Calu3 (cell line): ENCODE results near the gene JCHAIN. TPM values are rescaled to one million over a fixed set of nuclear protein-coding genes. Genes with fewer than 3 reads are reported as not detected.
"Not testable (repeated sequence)": the region's sequence is repeated elsewhere in the genome, so short reads cannot be mapped to it uniquely, and the experiment has no call there.

ENCODE experiments used
- BruUV-seq: library from RNA; stranded (reverse); fragments of 400-500 nt; replicated peaks from 2 replicates; lab custom pipeline; 2021; lab: Mats Ljungman, UMichigan
- CTCF ChIA-PET: fragments of 300-600 bp; sonication (Branson Sonifier 250); formaldehyde crosslinking; loops from one replicate; lab custom pipeline; 2022; ENCODE audit warnings: antibody characterized with exemption; lab: Charles Lee
- DNase-seq: peaks from one replicate; pipeline ENCODE4 v3.0.0; 2022
- H3K27ac Mint-ChIP-seq: one replicate; pipeline ENCODE4 v1.8.0; 2022; ENCODE audit warnings: mixed read lengths; ENCODE audit not compliant: unreplicated experiment
- H3K27me3 Mint-ChIP-seq: one replicate; pipeline ENCODE4 v1.8.0; 2022; ENCODE audit warnings: mixed read lengths; ENCODE audit not compliant: unreplicated experiment
- H3K36me3 Mint-ChIP-seq: one replicate; pipeline ENCODE4 v1.8.0; 2022; ENCODE audit warnings: mild to moderate bottlenecking, moderate library complexity, mixed read lengths; ENCODE audit not compliant: insufficient read depth, unreplicated experiment
- H3K4me1 Mint-ChIP-seq: one replicate; pipeline ENCODE4 v1.8.0; 2022; ENCODE audit warnings: mild to moderate bottlenecking, low read depth, mixed read lengths; ENCODE audit not compliant: unreplicated experiment
- H3K4me3 Mint-ChIP-seq: one replicate; pipeline ENCODE4 v1.8.0; 2022; ENCODE audit warnings: mild to moderate bottlenecking, low read depth, moderate library complexity, mixed read lengths; ENCODE audit not compliant: unreplicated experiment
- H3K9me3 Mint-ChIP-seq: one replicate; pipeline ENCODE4 v1.8.0; 2022; ENCODE audit warnings: low read depth, mixed read lengths; ENCODE audit not compliant: unreplicated experiment
- CTCF ChIP-seq: fragments of 200-600 bp; IDR thresholded peaks from one replicate; pipeline ENCODE4 v1.8.0; 2022; ENCODE audit warnings: antibody characterized with exemption; ENCODE audit not compliant: unreplicated experiment
- intact Hi-C: fragments of 100-400 bp; cut with micrococcal nuclease; formaldehyde crosslinking; loops from one replicate; pipeline ENCODE4 v1.10.0; 2022; ENCODE audit not compliant: unreplicated experiment
- total RNA-seq: library from RNA; stranded (reverse); gene quantifications from 2 replicates; pipeline ENCODE4 v1.2.3, GENCODE V29; 2022

JCHAIN gene
- total RNA-seq, 1 experiment from 2014 or later, result not detected

GRCh38 chr4:70700712-70701111, 34.4 kb upstream of the JCHAIN start:
- DNase-seq, result no peak
- no peak overlapping the region for H3K4me3 Mint-ChIP-seq
- CTCF ChIA-PET, result no interaction called here
- H3K4me1 Mint-ChIP-seq, result no peaks in the 10 kb centered on the region
- no peaks in the 10 kb centered on the region for H3K27me3 Mint-ChIP-seq
- peaks cover 17% of the 10 kb centered on the region for H3K36me3 Mint-ChIP-seq
- H3K9me3 Mint-ChIP-seq, result no peaks in the 10 kb centered on the region
- intact Hi-C loops, result loop anchor here (10.0 kb wide), 1 partner anchor 134 kb away; the partner anchor contains the start of gene GRSF1
- H3K27ac Mint-ChIP-seq, result no peak overlapping the region
- no TSS peak for BruUV-seq
- TF ChIP-seq CTCF, result no peak

GRCh38 chr4:70698435-70698834, 32.1 kb upstream of the JCHAIN start:
- H3K36me3 Mint-ChIP-seq, CTCF ChIA-PET, H3K27ac Mint-ChIP-seq, DNase-seq, intact Hi-C loops, H3K27me3 Mint-ChIP-seq, H3K9me3 Mint-ChIP-seq, H3K4me1 Mint-ChIP-seq, H3K4me3 Mint-ChIP-seq, BruUV-seq: not testable (repeated sequence)

- H3K4me3 Mint-ChIP-seq, H3K27ac Mint-ChIP-seq, intact Hi-C loops, CTCF ChIA-PET, H3K4me1 Mint-ChIP-seq, H3K9me3 Mint-ChIP-seq, BruUV-seq, DNase-seq, H3K27me3 Mint-ChIP-seq: not testable (repeated sequence)
- peaks cover 18% of the 10 kb centered on the region for H3K36me3 Mint-ChIP-seq
Observed at GRCh38 chr4:70694633-70695032, 28.3 kb upstream of the JCHAIN start.

- H3K36me3 Mint-ChIP-seq, result peaks cover 40% of the 10 kb centered on the region
- intact Hi-C loops, result no loop called here
- no peak overlapping the region for H3K27ac Mint-ChIP-seq
- no peaks in the 10 kb centered on the region for H3K9me3 Mint-ChIP-seq
- H3K27me3 Mint-ChIP-seq, result no peaks in the 10 kb centered on the region
- H3K4me3 Mint-ChIP-seq, result no peak overlapping the region
- no TSS peak for BruUV-seq
- H3K4me1 Mint-ChIP-seq, result peaks cover 13% of the 10 kb centered on the region
- no peak for TF ChIP-seq CTCF
- DNase-seq, result no peak
- CTCF ChIA-PET, result no interaction called here
Observed at GRCh38 chr4:70691661-70692060, 25.4 kb upstream of the JCHAIN start.

- DNase-seq, result no peak
- Mint-ChIP-seq H3K9me3 (no peaks in the 10 kb centered on the region), H3K27ac (peak overlapping the region; percentile 84), H3K36me3 (peaks cover 35% of the 10 kb centered on the region), H3K27me3 (no peaks in the 10 kb centered on the region), H3K4me1 (peaks cover 13% of the 10 kb centered on the region), H3K4me3 (peak overlapping the region; percentile 90)
- CTCF ChIA-PET, result interaction anchor here (0.6 kb wide), 1 partner anchor 252 kb away, joined by 3 read pairs; no protein-coding TSS in a partner anchor
- intact Hi-C loops, result loop anchor here (1.0 to 5.0 kb wide), 2 partner anchors 37 to 87 kb away; no protein-coding TSS in a partner anchor
- TF ChIP-seq CTCF, result no peak
- BruUV-seq, result no TSS peak
Observed at GRCh38 chr4:70688795-70689231, 22.5 kb upstream of the JCHAIN start.
